Measurements from ENCODE around the gene CD14. TPM values are rescaled to one million over a fixed set of nuclear protein-coding genes. Genes with fewer than 3 reads are reported as not detected.

Gene CD14
- total and polyA plus RNA-seq, 2 donors (not counting 3 experiments of a cell fraction or from before 2014, with no cell fraction given) = 0.33 to 3.7 TPM

DNA sequence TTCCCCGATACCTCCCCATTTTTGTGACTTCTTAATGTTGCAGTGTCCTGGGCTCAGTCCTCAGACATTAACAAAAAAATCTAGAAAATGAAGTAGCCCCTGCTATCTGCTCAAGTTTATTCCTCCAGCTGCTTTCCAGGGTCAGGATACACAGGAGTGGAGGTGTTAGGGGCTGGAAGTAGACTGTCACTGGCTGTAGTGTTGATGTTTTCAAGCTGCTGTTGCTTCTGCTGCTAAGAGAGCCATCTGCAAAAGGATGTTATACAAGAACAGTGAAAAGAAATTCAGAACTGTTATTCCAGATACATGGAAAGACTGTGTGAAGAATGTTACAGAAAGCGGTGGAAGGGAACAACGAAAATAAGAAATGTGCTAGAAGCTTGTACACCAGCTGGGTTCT, 10.7 kb downstream of the CD14 start:
- Histone ChIP-seq H3K79me2 (ENCODE audit: control insufficient read depth, insufficient read depth, low read length) (no peaks in the 10 kb centered on the region), H3K27me3 (ENCODE audit: control insufficient read depth in 2 of 2, insufficient read depth in 2 of 2, low read length in 2 of 2) (peaks cover 9 to 12% of the 10 kb centered on the region in 2 experiments), H4K20me1 (replicated peaks; ENCODE audit: control insufficient read depth, extremely low read depth, insufficient read depth, low read length) (no peaks in the 10 kb centered on the region), H3K4me3 (replicated peaks in 1 of 3; ENCODE audit: insufficient read depth in 1 of 3, low read depth in 1 of 3, low read length in 3 of 3) (no peak overlapping the region), H3K9me1 (replicated peaks; ENCODE audit: control insufficient read depth, extremely low read depth, insufficient read depth, low read length) (no peaks in the 10 kb centered on the region), H3K4me1 (ENCODE audit: control insufficient read depth, extremely low read depth, insufficient read depth, low read length) (no peaks in the 10 kb centered on the region), H2AFZ (ENCODE audit: low read depth, low read length) (no peak overlapping the region), H3K9me3 (replicated peaks; ENCODE audit: control insufficient read depth, insufficient read depth, low read length) (no peaks in the 10 kb centered on the region), H3K36me3 (ENCODE audit: control insufficient read depth in 2 of 2, extremely low read depth in 1 of 2, insufficient read depth in 2 of 2, low read length in 2 of 2) (no peaks in the 10 kb centered on the region), H3K4me2 (ENCODE audit: insufficient read depth, low read length) (no peak overlapping the region), H3K9ac (replicated peaks; ENCODE audit: extremely low read depth, insufficient read depth, low read length) (no peak overlapping the region), H3K27ac (ENCODE audit: insufficient read depth, low read depth, low read length) (no peak overlapping the region)
- dilution Hi-C loops (cut with MboI; ENCODE audit: extremely low pct_ligation_motif_present, low sequenced_read_pairs) = no loop called here
- DNase-seq (ENCODE audit: low read depth, low spot score) (no peak), FAIRE-seq (no peak)
- ChIA-PET POLR2A (no interaction called here), CTCF (no interaction called here)
- no peak for TF ChIP-seq EZH2 (IDR thresholded peaks at IDR 0.05; ENCODE audit: borderline replicate concordance, low read depth, low read length, severe bottlenecking)
- no peak for TF ChIP-seq POLR2A (IDR thresholded peaks at IDR 0.05; ENCODE audit: low read depth, low read length)
- TF ChIP-seq, protein P1, sequence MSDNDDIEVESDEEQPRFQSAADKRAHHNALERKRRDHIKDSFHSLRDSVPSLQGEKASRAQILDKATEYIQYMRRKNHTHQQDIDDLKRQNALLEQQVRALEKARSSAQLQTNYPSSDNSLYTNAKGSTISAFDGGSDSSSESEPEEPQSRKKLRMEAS (IDR thresholded peaks at IDR 0.05; ENCODE audit: insufficient read depth, insufficient read length) = no peak
- TF ChIP-seq, protein P2, sequence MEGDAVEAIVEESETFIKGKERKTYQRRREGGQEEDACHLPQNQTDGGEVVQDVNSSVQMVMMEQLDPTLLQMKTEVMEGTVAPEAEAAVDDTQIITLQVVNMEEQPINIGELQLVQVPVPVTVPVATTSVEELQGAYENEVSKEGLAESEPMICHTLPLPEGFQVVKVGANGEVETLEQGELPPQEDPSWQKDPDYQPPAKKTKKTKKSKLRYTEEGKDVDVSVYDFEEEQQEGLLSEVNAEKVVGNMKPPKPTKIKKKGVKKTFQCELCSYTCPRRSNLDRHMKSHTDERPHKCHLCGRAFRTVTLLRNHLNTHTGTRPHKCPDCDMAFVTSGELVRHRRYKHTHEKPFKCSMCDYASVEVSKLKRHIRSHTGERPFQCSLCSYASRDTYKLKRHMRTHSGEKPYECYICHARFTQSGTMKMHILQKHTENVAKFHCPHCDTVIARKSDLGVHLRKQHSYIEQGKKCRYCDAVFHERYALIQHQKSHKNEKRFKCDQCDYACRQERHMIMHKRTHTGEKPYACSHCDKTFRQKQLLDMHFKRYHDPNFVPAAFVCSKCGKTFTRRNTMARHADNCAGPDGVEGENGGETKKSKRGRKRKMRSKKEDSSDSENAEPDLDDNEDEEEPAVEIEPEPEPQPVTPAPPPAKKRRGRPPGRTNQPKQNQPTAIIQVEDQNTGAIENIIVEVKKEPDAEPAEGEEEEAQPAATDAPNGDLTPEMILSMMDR (IDR thresholded peaks at IDR 0.05; ENCODE audit: extremely low read depth in 1 of 2, insufficient read depth in 1 of 2, low read depth in 1 of 2, low read length in 2 of 2) = no peak
- TF ChIP-seq MYC (IDR thresholded peaks at IDR 0.05; ENCODE audit: low read depth, low read length) = no peak
- no peak for TF ChIP-seq JUN (IDR thresholded peaks at IDR 0.05; ENCODE audit: borderline replicate concordance, insufficient read depth, insufficient read length, low read depth)
- TF ChIP-seq FOS (IDR thresholded peaks at IDR 0.05; ENCODE audit: borderline replicate concordance, insufficient read depth, low read length) = no peak
- no peak for TF ChIP-seq GATA2 (IDR thresholded peaks at IDR 0.05; ENCODE audit: insufficient read depth, insufficient read length, low read depth, low read length)
- TF ChIP-seq POLR2AphosphoS5 (IDR thresholded peaks at IDR 0.05; ENCODE audit: insufficient read depth, low read depth, low read length) = no peak
- BruUV-seq (replicated peaks) = no TSS peak
- intact Hi-C loops (cut with micrococcal nuclease) = no loop called here

All from endothelial cell of umbilical vein (primary cell).